Measurements from ENCODE around the gene RGS12. TPM values are rescaled to one million over a fixed set of nuclear protein-coding genes. Genes with fewer than 3 reads are reported as not detected.

Gene RGS12
- polyA plus RNA-seq, 1 of the 3 experiments (the other 2 are of a cell fraction), result 18.4 TPM

GRCh38 chr4:3303923-3304710 lies 11.3 kb downstream of the RGS12 start:
- H3K4me1 ChIP-seq (ENCODE audit: control insufficient read depth in 1 of 2, insufficient read depth in 2 of 2, low read depth in 1 of 2, low read length in 1 of 2), result peaks cover 16 to 43% of the 10 kb centered on the region in 2 experiments; a peak in 3 of 4 replicates
- no peaks in the 10 kb centered on the region for H3K27me3 ChIP-seq (ENCODE audit: insufficient read depth)
- POLR2A ChIA-PET, result interaction anchor here (0.5 to 1.2 kb wide), 2 partner anchors 10 to 456 kb away, joined by 3 read pairs; no protein-coding TSS in a partner anchor
- H3K79me2 ChIP-seq (ENCODE audit: insufficient read depth), result peaks cover 91% of the 10 kb centered on the region
- H3F3A ChIP-seq (replicated peaks; ENCODE audit: insufficient read depth), result peaks cover 2% of the 10 kb centered on the region
- CTCF ChIA-PET, result interaction anchor here (0.7 to 1.4 kb wide), 2 partner anchors 9 to 10 kb away, joined by 3 read pairs; no protein-coding TSS in a partner anchor
- no peak overlapping the region for H2AFZ ChIP-seq (ENCODE audit: low read depth)
- peaks cover 92% of the 10 kb centered on the region for H4K20me1 ChIP-seq (ENCODE audit: insufficient read depth)
- no peak overlapping the region for H3K9ac ChIP-seq
- TF ChIP-seq RAD21 (IDR thresholded peaks at IDR 0.05; ENCODE audit: low read length), result no peak
- TF ChIP-seq, protein P1, sequence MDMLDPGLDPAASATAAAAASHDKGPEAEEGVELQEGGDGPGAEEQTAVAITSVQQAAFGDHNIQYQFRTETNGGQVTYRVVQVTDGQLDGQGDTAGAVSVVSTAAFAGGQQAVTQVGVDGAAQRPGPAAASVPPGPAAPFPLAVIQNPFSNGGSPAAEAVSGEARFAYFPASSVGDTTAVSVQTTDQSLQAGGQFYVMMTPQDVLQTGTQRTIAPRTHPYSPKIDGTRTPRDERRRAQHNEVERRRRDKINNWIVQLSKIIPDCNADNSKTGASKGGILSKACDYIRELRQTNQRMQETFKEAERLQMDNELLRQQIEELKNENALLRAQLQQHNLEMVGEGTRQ (IDR thresholded peaks at IDR 0.05; ENCODE audit: borderline replicate concordance, low read depth, low read length), result no peak
- TF ChIP-seq, protein P2, sequence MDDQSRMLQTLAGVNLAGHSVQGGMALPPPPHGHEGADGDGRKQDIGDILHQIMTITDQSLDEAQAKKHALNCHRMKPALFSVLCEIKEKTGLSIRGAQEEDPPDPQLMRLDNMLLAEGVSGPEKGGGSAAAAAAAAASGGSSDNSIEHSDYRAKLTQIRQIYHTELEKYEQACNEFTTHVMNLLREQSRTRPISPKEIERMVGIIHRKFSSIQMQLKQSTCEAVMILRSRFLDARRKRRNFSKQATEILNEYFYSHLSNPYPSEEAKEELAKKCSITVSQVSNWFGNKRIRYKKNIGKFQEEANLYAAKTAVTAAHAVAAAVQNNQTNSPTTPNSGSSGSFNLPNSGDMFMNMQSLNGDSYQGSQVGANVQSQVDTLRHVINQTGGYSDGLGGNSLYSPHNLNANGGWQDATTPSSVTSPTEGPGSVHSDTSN (IDR thresholded peaks at IDR 0.05), result no peak
- TF ChIP-seq USF1 (IDR thresholded peaks at IDR 0.05; ENCODE audit: borderline replicate concordance, low read depth), result no peak
- no peak for TF ChIP-seq NRF1 (IDR thresholded peaks at IDR 0.05; ENCODE audit: low read depth, low read length)
- no peak for TF ChIP-seq FOXJ3 (CRISPR knock-in tag; IDR thresholded peaks at IDR 0.05)
- TF ChIP-seq NFIC (IDR thresholded peaks at IDR 0.05; ENCODE audit: borderline replicate concordance), result no peak
- TF ChIP-seq TAF1 (IDR thresholded peaks at IDR 0.05; ENCODE audit: borderline replicate concordance, low read depth, low read length), result no peak
- no peak for TF ChIP-seq MXI1 (IDR thresholded peaks at IDR 0.05; ENCODE audit: low read depth, low read length)
- no peak for TF ChIP-seq ELF1 (IDR thresholded peaks at IDR 0.05)
- no peak for TF ChIP-seq EP300 (IDR thresholded peaks at IDR 0.05; ENCODE audit: borderline replicate concordance in 1 of 2, low read depth in 1 of 2, low read length in 1 of 2)
- no peak for TF ChIP-seq SIN3A (IDR thresholded peaks at IDR 0.05; ENCODE audit: borderline replicate concordance, low read depth, low read length)
- TF ChIP-seq, protein P3, sequence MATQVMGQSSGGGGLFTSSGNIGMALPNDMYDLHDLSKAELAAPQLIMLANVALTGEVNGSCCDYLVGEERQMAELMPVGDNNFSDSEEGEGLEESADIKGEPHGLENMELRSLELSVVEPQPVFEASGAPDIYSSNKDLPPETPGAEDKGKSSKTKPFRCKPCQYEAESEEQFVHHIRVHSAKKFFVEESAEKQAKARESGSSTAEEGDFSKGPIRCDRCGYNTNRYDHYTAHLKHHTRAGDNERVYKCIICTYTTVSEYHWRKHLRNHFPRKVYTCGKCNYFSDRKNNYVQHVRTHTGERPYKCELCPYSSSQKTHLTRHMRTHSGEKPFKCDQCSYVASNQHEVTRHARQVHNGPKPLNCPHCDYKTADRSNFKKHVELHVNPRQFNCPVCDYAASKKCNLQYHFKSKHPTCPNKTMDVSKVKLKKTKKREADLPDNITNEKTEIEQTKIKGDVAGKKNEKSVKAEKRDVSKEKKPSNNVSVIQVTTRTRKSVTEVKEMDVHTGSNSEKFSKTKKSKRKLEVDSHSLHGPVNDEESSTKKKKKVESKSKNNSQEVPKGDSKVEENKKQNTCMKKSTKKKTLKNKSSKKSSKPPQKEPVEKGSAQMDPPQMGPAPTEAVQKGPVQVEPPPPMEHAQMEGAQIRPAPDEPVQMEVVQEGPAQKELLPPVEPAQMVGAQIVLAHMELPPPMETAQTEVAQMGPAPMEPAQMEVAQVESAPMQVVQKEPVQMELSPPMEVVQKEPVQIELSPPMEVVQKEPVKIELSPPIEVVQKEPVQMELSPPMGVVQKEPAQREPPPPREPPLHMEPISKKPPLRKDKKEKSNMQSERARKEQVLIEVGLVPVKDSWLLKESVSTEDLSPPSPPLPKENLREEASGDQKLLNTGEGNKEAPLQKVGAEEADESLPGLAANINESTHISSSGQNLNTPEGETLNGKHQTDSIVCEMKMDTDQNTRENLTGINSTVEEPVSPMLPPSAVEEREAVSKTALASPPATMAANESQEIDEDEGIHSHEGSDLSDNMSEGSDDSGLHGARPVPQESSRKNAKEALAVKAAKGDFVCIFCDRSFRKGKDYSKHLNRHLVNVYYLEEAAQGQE (IDR thresholded peaks at IDR 0.05; ENCODE audit: low read depth, low read length), result no peak
- no peak for TF ChIP-seq YY1 (IDR thresholded peaks at IDR 0.05; ENCODE audit: low read depth)
- TF ChIP-seq GATA2 (CRISPR knock-in tag; IDR thresholded peaks at IDR 0.05), result no peak
- no peak for TF ChIP-seq JUND (IDR thresholded peaks at IDR 0.05)
- TF ChIP-seq TEAD4 (IDR thresholded peaks at IDR 0.05; ENCODE audit: borderline replicate concordance, insufficient read depth), result no peak
- no peak for TF ChIP-seq TCF12 (IDR thresholded peaks at IDR 0.05)
- WGBS (ENCODE audit: low lambda C conversion rate), result 80% methylated on average over 12 of the region's 15 CpGs
- no peaks in the 10 kb centered on the region for H3K9me3 ChIP-seq
- H3K36me3 ChIP-seq (replicated peaks in 1 of 2; ENCODE audit: control insufficient read depth in 1 of 2, insufficient read depth in 2 of 2, low read length in 1 of 2), result no peaks in the 10 kb centered on the region
- no peak overlapping the region for H3K4me3 ChIP-seq (ENCODE audit: low read depth in 2 of 2, low read length in 1 of 2)
- peak; percentile 56 for DNase-seq
- no peak overlapping the region; a peak in 1 of 4 replicates for H3K27ac ChIP-seq (ENCODE audit: low read depth in 2 of 2, low read length in 1 of 2)
- H3K4me2 ChIP-seq, result 0 out of 2 replicates have a peak overlapping the region, but pooled peaks have one; percentile 38
- H3K9me2 ChIP-seq, result no peaks in the 10 kb centered on the region

All from SK-N-SH (cell line).